ENCODE measurements around the gene FCSK. TPM values are rescaled to one million over a fixed set of nuclear protein-coding genes. Genes with fewer than 3 reads are reported as not detected.

Gene FCSK
- total RNA-seq, 4 donors from 2014 or later, result 20.3 to 40.2 (median 24.5) TPM

- no peaks in the 10 kb centered on the region for H3K4me1 ChIP-seq
- H3K27me3 ChIP-seq, result no peaks in the 10 kb centered on the region
- no peak for TF ChIP-seq POLR2A (IDR thresholded peaks at IDR 0.05)
- no peak for DNase-seq
- no peaks in the 10 kb centered on the region for H3K9me3 ChIP-seq
- intact Hi-C loops (cut with DNase I), result no loop called here
- no peak overlapping the region for H3K27ac ChIP-seq
- H3K36me3 ChIP-seq, result peaks cover 9 to 12% of the 10 kb centered on the region in 2 donors
- H3K4me3 ChIP-seq (replicated peaks in 1 of 3), result no peak overlapping the region
- 99% methylated on average over 7 to 8 of the region's 8 CpGs for WGBS, 2 donors
Observed at GRCh38 chr16:70467608-70468007, 13.2 kb downstream of the FCSK start.

DNA sequence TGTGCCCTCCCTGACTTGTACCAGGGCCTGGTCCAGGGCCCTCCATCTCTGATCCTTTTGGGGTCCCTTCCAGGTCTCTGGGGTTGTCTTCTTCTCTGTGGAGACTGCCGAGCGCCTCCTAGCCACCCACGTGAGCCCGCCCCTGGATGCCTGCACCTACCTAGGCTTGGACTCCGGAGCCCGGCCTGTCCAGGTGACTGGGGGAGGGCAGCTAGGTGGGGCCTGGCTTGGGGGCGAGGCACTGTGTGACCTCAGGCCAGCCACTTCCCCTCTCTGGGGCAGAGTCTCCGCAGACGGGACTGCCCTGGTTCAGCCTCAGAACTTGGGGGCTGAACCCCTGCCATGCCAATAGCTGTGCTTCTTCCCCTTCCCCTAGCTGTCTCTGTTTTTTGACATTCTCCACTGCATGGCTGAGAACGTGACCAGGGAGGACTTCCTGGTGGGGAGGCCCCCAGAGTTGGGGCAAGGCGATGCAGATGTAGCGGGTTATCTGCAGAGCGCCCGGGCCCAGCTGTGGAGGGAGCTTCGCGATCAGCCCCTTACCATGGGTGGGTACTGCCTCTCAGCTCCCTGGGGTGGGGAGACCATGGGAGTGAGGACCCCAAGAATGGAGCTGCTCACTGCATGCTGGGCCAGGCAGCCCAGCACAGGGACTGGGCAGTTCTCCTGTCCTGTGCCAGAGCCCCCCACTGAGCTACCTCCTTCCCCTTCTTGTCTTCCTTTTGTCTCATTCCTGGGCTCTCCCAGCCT, 14.6 kb downstream of the FCSK start:
- Histone ChIP-seq H3K9me3 (no peaks in the 10 kb centered on the region), H3K27ac (no peak overlapping the region), H3K4me1 (no peaks in the 10 kb centered on the region), H3K4me3 (replicated peaks in 1 of 3) (no peak overlapping the region), H3K27me3 (no peaks in the 10 kb centered on the region), H3K36me3 (peaks cover 2 to 17% of the 10 kb centered on the region in 2 donors)
- no peak for TF ChIP-seq POLR2A (IDR thresholded peaks at IDR 0.05)
- TF ChIP-seq, protein P1, sequence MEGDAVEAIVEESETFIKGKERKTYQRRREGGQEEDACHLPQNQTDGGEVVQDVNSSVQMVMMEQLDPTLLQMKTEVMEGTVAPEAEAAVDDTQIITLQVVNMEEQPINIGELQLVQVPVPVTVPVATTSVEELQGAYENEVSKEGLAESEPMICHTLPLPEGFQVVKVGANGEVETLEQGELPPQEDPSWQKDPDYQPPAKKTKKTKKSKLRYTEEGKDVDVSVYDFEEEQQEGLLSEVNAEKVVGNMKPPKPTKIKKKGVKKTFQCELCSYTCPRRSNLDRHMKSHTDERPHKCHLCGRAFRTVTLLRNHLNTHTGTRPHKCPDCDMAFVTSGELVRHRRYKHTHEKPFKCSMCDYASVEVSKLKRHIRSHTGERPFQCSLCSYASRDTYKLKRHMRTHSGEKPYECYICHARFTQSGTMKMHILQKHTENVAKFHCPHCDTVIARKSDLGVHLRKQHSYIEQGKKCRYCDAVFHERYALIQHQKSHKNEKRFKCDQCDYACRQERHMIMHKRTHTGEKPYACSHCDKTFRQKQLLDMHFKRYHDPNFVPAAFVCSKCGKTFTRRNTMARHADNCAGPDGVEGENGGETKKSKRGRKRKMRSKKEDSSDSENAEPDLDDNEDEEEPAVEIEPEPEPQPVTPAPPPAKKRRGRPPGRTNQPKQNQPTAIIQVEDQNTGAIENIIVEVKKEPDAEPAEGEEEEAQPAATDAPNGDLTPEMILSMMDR (IDR thresholded peaks at IDR 0.05), result no peak
- intact Hi-C loops (cut with DNase I), result no loop called here
- DNase-seq, result no peak
- WGBS, 2 donors, result 96 to 97% methylated on average over 12 to 14 of the region's 16 CpGs

GRCh38 chr16:70470141-70470926, 15.9 kb downstream of the FCSK start:
- WGBS, 2 donors, result 94 to 95% methylated on average over 8 to 10 of the region's 10 CpGs
- Histone ChIP-seq H3K36me3 (peaks cover 4 to 17% of the 10 kb centered on the region in 2 donors), H3K4me3 (replicated peaks in 1 of 3) (no peak overlapping the region), H3K27ac (no peak overlapping the region), H3K9me3 (no peaks in the 10 kb centered on the region), H3K4me1 (no peaks in the 10 kb centered on the region), H3K27me3 (no peaks in the 10 kb centered on the region)
- TF ChIP-seq, protein P1 (IDR thresholded peaks at IDR 0.05), result no peak
- TF ChIP-seq POLR2A (IDR thresholded peaks at IDR 0.05), result no peak
- no peak for DNase-seq
- intact Hi-C loops (cut with DNase I), result no loop called here

DNA sequence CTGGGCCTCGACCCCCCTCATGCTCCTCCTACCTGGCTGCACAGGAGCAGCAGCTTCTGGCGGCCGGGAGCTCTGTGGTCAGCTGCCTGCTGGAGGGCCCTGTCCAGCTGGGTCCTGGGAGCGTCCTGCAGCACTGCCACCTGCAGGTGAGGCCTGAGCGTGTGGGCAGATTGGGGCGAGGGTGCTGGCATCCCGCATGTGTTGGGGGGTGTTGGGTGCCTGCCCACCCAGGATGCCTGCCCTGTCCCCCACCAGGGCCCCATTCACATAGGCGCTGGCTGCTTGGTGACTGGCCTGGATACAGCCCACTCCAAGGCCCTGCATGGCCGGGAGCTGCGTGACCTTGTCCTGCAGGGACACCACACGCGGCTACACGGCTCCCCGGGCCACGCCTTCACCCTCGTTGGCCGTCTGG, 16.5 kb downstream of the FCSK start:
- intact Hi-C loops (cut with DNase I), result no loop called here

DNA sequence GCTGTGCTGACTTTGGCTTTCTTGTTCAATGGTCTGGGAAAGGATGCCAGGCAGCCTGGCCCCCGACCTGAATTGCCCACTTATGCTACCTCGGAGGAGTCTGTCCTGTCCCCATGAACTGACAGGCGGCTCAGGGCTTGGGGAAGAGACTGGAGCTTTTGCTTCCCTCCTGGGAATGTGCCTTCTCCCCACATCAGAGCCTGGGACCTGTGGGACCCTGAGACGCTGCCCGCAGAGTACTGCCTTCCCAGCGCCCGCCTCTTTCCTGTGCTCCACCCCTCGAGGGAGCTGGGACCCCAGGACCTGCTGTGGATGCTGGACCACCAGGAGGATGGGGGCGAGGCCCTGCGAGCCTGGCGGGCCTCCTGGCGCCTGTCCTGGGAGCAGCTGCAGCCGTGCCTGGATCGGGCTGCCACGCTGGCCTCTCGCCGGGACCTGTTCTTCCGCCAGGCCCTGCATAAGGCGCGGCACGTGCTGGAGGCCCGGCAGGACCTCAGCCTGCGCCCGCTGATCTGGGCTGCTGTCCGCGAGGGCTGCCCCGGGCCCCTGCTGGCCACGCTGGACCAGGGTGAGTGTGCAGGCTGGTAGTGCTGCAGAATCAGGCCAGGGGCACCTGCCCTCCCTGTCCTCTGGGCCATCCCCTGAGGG, 18.5 kb downstream of the FCSK start:
- no peak for DNase-seq
- Histone ChIP-seq H3K4me3 (replicated peaks in 1 of 3) (no peak overlapping the region), H3K9me3 (no peaks in the 10 kb centered on the region), H3K27me3 (no peaks in the 10 kb centered on the region), H3K4me1 (no peaks in the 10 kb centered on the region), H3K27ac (no peak overlapping the region), H3K36me3 (peaks cover 9 to 14% of the 10 kb centered on the region in 2 donors)
- no peak for TF ChIP-seq POLR2A (IDR thresholded peaks at IDR 0.05)
- TF ChIP-seq, protein P1 (IDR thresholded peaks at IDR 0.05), result no peak
- intact Hi-C loops (cut with DNase I), result no loop called here
- 80 to 89% methylated on average over 5 to 6 of the region's 28 CpGs for WGBS, 2 donors

More for the DNA sequence above, 16.5 kb downstream of the FCSK start:
- 48 to 75% methylated on average over 3 to 4 of the region's 17 CpGs for WGBS, 2 donors
- H3K27ac ChIP-seq, result no peak overlapping the region
- no peaks in the 10 kb centered on the region for H3K27me3 ChIP-seq
- H3K36me3 ChIP-seq, result peaks cover 9 to 17% of the 10 kb centered on the region in 2 donors
- no peak overlapping the region for H3K4me3 ChIP-seq (replicated peaks in 1 of 3)
- H3K9me3 ChIP-seq, result no peaks in the 10 kb centered on the region
- peak; percentile 50 to 60 for DNase-seq
- TF ChIP-seq, protein P1 (IDR thresholded peaks at IDR 0.05), result peak in 4 of 6 experiments; percentile 21 to 44 (median 38)
- TF ChIP-seq POLR2A (IDR thresholded peaks at IDR 0.05), result no peak
- H3K4me1 ChIP-seq, result no peaks in the 10 kb centered on the region
